Karpas-422 (cell line): Measurements from ENCODE around the gene ANKRD29. TPM values are rescaled to one million over a fixed set of nuclear protein-coding genes. Genes with fewer than 3 reads are reported as not detected.

Source experiments
- DNase-seq: peaks from one replicate; pipeline ENCODE4 v3.0.0-alpha.2; 2015
- H2AFZ ChIP-seq: fragments of 200-600 bp; sonication (generic); 2 replicates; pipeline ENCODE4 v1.6.1; 2014; ENCODE audit warnings: antibody characterized with exemption, low read length, mixed read lengths
- H3K27ac ChIP-seq: fragments of 200-600 bp; sonication (generic); 2 replicates; pipeline ENCODE4 v1.5.1; 2014; ENCODE audit warnings: mild to moderate bottlenecking, low read length, moderate library complexity
- H3K27me3 ChIP-seq: fragments of 200-600 bp; sonication (generic); 2 replicates; pipeline ENCODE4 v1.6.1; 2014; ENCODE audit warnings: low read length, mixed read lengths
- H3K36me3 ChIP-seq: fragments of 200-600 bp; sonication (generic); 2 replicates; pipeline ENCODE4 v1.6.1; 2014; ENCODE audit warnings: low read length, mixed read lengths; ENCODE audit not compliant: insufficient read depth
- H3K4me1 ChIP-seq: fragments of 200-600 bp; sonication (generic); 2 replicates; pipeline ENCODE4 v1.6.1; 2014; ENCODE audit warnings: mild to moderate bottlenecking, low read length, mixed read lengths
- H3K4me2 ChIP-seq: fragments of 200-600 bp; sonication (generic); 2 replicates; pipeline ENCODE4 v1.6.1; 2014; ENCODE audit warnings: low read length, low read depth, mild to moderate bottlenecking; ENCODE audit not compliant: poor library complexity, severe bottlenecking
- H3K4me3 ChIP-seq: fragments of 200-600 bp; sonication (generic); 2 replicates; pipeline ENCODE4 v1.5.1; 2014; ENCODE audit warnings: mild to moderate bottlenecking, antibody characterized with exemption, low read length, mixed read lengths
- H3K79me2 ChIP-seq: fragments of 200-600 bp; sonication (generic); 2 replicates; pipeline ENCODE4 v1.6.1; 2014; ENCODE audit warnings: mild to moderate bottlenecking, low read length, mixed read lengths
- H3K9ac ChIP-seq: fragments of 200-600 bp; sonication (generic); 2 replicates; pipeline ENCODE4 v1.6.0; 2014; ENCODE audit warnings: low read length
- H3K9me2 ChIP-seq: fragments of 200-600 bp; sonication (generic), shearing (Covaris generic); replicated peaks from 2 replicates; pipeline ENCODE4 v1.6.0; 2014; ENCODE audit warnings: mild to moderate bottlenecking, low read length, moderate library complexity; ENCODE audit not compliant: insufficient read depth
- H3K9me3 ChIP-seq: fragments of 300-700, 200-600 bp; sonication (generic); 2 replicates; pipeline ENCODE4 v1.6.1; 2014; ENCODE audit warnings: low read length, mixed read lengths
- H4K20me1 ChIP-seq: fragments of 200-600 bp; sonication (generic); 2 replicates; pipeline ENCODE4 v1.6.1; 2014; ENCODE audit warnings: mild to moderate bottlenecking, antibody characterized with exemption, low read length, low read depth; ENCODE audit not compliant: insufficient read depth
- total RNA-seq: library from RNA; depleted of rRNA; stranded (reverse); fragments of >200 nt; shearing (Covaris generic); gene quantifications from 2 replicates; pipeline ENCODE4 v1.2.3, GENCODE V29; 2014; ENCODE audit warnings: low replicate concordance

Gene ANKRD29
- total RNA-seq, 1 experiment from 2014 or later = not detected

- no peaks in the 10 kb centered on the region for H4K20me1 ChIP-seq
- no peak overlapping the region for H3K4me2 ChIP-seq
- no peak for DNase-seq
- H3K4me1 ChIP-seq = no peaks in the 10 kb centered on the region
- H2AFZ ChIP-seq = no peak overlapping the region
- no peak overlapping the region for H3K27ac ChIP-seq
- no peak overlapping the region for H3K9ac ChIP-seq
- H3K27me3 ChIP-seq = no peaks in the 10 kb centered on the region
- H3K36me3 ChIP-seq = no peaks in the 10 kb centered on the region
- H3K9me2 ChIP-seq = no peaks in the 10 kb centered on the region
- no peaks in the 10 kb centered on the region for H3K9me3 ChIP-seq
- H3K79me2 ChIP-seq = no peaks in the 10 kb centered on the region
- no peak overlapping the region for H3K4me3 ChIP-seq
Measured at GRCh38 chr18:23664674-23665073, 2.0 kb upstream of the ANKRD29 start.

- H3K4me1 ChIP-seq = no peaks in the 10 kb centered on the region
- H3K9me2 ChIP-seq = no peaks in the 10 kb centered on the region
- no peaks in the 10 kb centered on the region for H3K79me2 ChIP-seq
- H3K27ac ChIP-seq = no peak overlapping the region
- H2AFZ ChIP-seq = no peak overlapping the region
- no peaks in the 10 kb centered on the region for H4K20me1 ChIP-seq
- no peak for DNase-seq
- no peak overlapping the region for H3K4me2 ChIP-seq
- no peaks in the 10 kb centered on the region for H3K36me3 ChIP-seq
- no peaks in the 10 kb centered on the region for H3K9me3 ChIP-seq
- no peaks in the 10 kb centered on the region for H3K27me3 ChIP-seq
- no peak overlapping the region for H3K4me3 ChIP-seq
- no peak overlapping the region for H3K9ac ChIP-seq
Measured at GRCh38 chr18:23661735-23662308, 889 bp downstream of the ANKRD29 start.

- H2AFZ ChIP-seq = no peak overlapping the region
- no peak overlapping the region for H3K9ac ChIP-seq
- H3K4me1 ChIP-seq = no peaks in the 10 kb centered on the region
- H3K4me3 ChIP-seq = no peak overlapping the region
- no peaks in the 10 kb centered on the region for H3K36me3 ChIP-seq
- H3K27me3 ChIP-seq = no peaks in the 10 kb centered on the region
- no peak overlapping the region for H3K27ac ChIP-seq
- no peaks in the 10 kb centered on the region for H3K9me3 ChIP-seq
- H4K20me1 ChIP-seq = no peaks in the 10 kb centered on the region
- no peaks in the 10 kb centered on the region for H3K9me2 ChIP-seq
- no peak overlapping the region for H3K4me2 ChIP-seq
- H3K79me2 ChIP-seq = no peaks in the 10 kb centered on the region
- DNase-seq = no peak
Measured at GRCh38 chr18:23658285-23658684, 4.4 kb downstream of the ANKRD29 start.

GRCh38 chr18:23652232-23652631 is 10.5 kb downstream of the ANKRD29 start:
- Histone ChIP-seq H3K9ac (no peak overlapping the region), H3K9me3 (no peaks in the 10 kb centered on the region), H3K27ac (no peak overlapping the region), H3K27me3 (no peaks in the 10 kb centered on the region), H2AFZ (no peak overlapping the region), H3K36me3 (no peaks in the 10 kb centered on the region), H3K4me3 (no peak overlapping the region), H4K20me1 (no peaks in the 10 kb centered on the region), H3K4me2 (no peak overlapping the region), H3K79me2 (no peaks in the 10 kb centered on the region), H3K4me1 (no peaks in the 10 kb centered on the region), H3K9me2 (no peaks in the 10 kb centered on the region)
- DNase-seq = no peak

GRCh38 chr18:23650968-23651927 is 11.5 kb downstream of the ANKRD29 start:
- Histone ChIP-seq H3K27me3 (no peaks in the 10 kb centered on the region), H3K79me2 (no peaks in the 10 kb centered on the region), H4K20me1 (no peaks in the 10 kb centered on the region), H3K27ac (no peak overlapping the region), H3K4me1 (no peaks in the 10 kb centered on the region), H3K4me2 (no peak overlapping the region), H3K9me2 (no peaks in the 10 kb centered on the region), H3K9ac (no peak overlapping the region), H3K4me3 (no peak overlapping the region), H2AFZ (no peak overlapping the region), H3K36me3 (no peaks in the 10 kb centered on the region), H3K9me3 (no peaks in the 10 kb centered on the region)
- DNase-seq = no peak

- Histone ChIP-seq H3K27me3 (no peaks in the 10 kb centered on the region), H3K79me2 (no peaks in the 10 kb centered on the region), H3K4me3 (no peak overlapping the region), H3K9me3 (no peaks in the 10 kb centered on the region), H4K20me1 (no peaks in the 10 kb centered on the region), H3K36me3 (no peaks in the 10 kb centered on the region), H2AFZ (no peak overlapping the region), H3K4me1 (no peaks in the 10 kb centered on the region), H3K9ac (no peak overlapping the region), H3K9me2 (no peaks in the 10 kb centered on the region), H3K27ac (no peak overlapping the region), H3K4me2 (no peak overlapping the region)
- no peak for DNase-seq
Measured at GRCh38 chr18:23648940-23649607, 13.6 kb downstream of the ANKRD29 start.

- Histone ChIP-seq H3K4me2 (no peak overlapping the region), H2AFZ (no peak overlapping the region)
Measured at GRCh38 chr18:23648456-23648855, 14.3 kb downstream of the ANKRD29 start.

GRCh38 chr18:23646282-23646681 is 16.4 kb downstream of the ANKRD29 start:
- H3K4me1 ChIP-seq = no peaks in the 10 kb centered on the region
- no peak overlapping the region for H3K4me2 ChIP-seq
- no peak for DNase-seq
- H3K27me3 ChIP-seq = no peaks in the 10 kb centered on the region
- H3K9ac ChIP-seq = no peak overlapping the region
- H3K9me2 ChIP-seq = no peaks in the 10 kb centered on the region
- no peak overlapping the region for H2AFZ ChIP-seq
- H3K27ac ChIP-seq = no peak overlapping the region
- H3K79me2 ChIP-seq = no peaks in the 10 kb centered on the region
- H3K4me3 ChIP-seq = no peak overlapping the region
- no peaks in the 10 kb centered on the region for H4K20me1 ChIP-seq
- H3K36me3 ChIP-seq = no peaks in the 10 kb centered on the region
- no peaks in the 10 kb centered on the region for H3K9me3 ChIP-seq

More at GRCh38 chr18:23648456-23648855, 14.3 kb downstream of the ANKRD29 start:
- Histone ChIP-seq H4K20me1 (no peaks in the 10 kb centered on the region), H3K9me3 (no peaks in the 10 kb centered on the region), H3K79me2 (no peaks in the 10 kb centered on the region), H3K27me3 (no peaks in the 10 kb centered on the region), H3K9me2 (no peaks in the 10 kb centered on the region), H3K9ac (no peak overlapping the region), H3K4me3 (no peak overlapping the region), H3K4me1 (no peaks in the 10 kb centered on the region), H3K36me3 (no peaks in the 10 kb centered on the region), H3K27ac (no peak overlapping the region)
- no peak for DNase-seq
